ENCODE results near the gene TDRD12. TPM values are rescaled to one million over a fixed set of nuclear protein-coding genes. Genes with fewer than 3 reads are reported as not detected.
"Not testable (repeated sequence)": the region's sequence is repeated elsewhere in the genome, so short reads cannot be mapped to it uniquely, and the experiment has no call there.

The TDRD12 gene
- total RNA-seq, 2 experiments from 2014 or later: 0.21 to 0.25 TPM

- H3K9me3 Mint-ChIP-seq; intact Hi-C loops (cut with micrococcal nuclease): not testable (repeated sequence)
- H3K27ac Mint-ChIP-seq: peak overlapping the region; percentile 54
Measured at GRCh38 chr19:32696771-32697170, 22.8 kb upstream of the TDRD12 start.

GRCh38 chr19:32700129-32700528 lies 19.4 kb upstream of the TDRD12 start:
- DNase-seq; H3K27ac Mint-ChIP-seq; intact Hi-C loops (cut with micrococcal nuclease); H3K4me3 Mint-ChIP-seq; H3K27me3 Mint-ChIP-seq (ENCODE audit: low read depth): not testable (repeated sequence)
- Mint-ChIP-seq H3K9me3 (peaks cover 11% of the 10 kb centered on the region), H3K36me3 (ENCODE audit: low read depth) (peaks cover 85% of the 10 kb centered on the region), H3K4me1 (ENCODE audit: low read depth) (peaks cover 35% of the 10 kb centered on the region)
- CTCF ChIA-PET: interaction anchor here (1.1 kb wide), 1 partner anchor 425 kb away, joined by 3 read pairs; no protein-coding TSS in a partner anchor

More at GRCh38 chr19:32696771-32697170, 22.8 kb upstream of the TDRD12 start:
- H3K36me3 Mint-ChIP-seq (ENCODE audit: low read depth): peaks cover 72% of the 10 kb centered on the region
- H3K27me3 Mint-ChIP-seq (ENCODE audit: low read depth); H3K4me3 Mint-ChIP-seq; CTCF ChIA-PET: not testable (repeated sequence)
- peak; percentile 41 for DNase-seq
- H3K4me1 Mint-ChIP-seq (ENCODE audit: low read depth): peaks cover 54% of the 10 kb centered on the region

- CTCF ChIA-PET: no interaction called here
- Mint-ChIP-seq H3K36me3 (ENCODE audit: low read depth) (peaks cover 76% of the 10 kb centered on the region), H3K27ac (no peak overlapping the region), H3K4me1 (ENCODE audit: low read depth) (peaks cover 21% of the 10 kb centered on the region), H3K4me3 (no peak overlapping the region), H3K27me3 (ENCODE audit: low read depth) (no peaks in the 10 kb centered on the region), H3K9me3 (peaks cover 11% of the 10 kb centered on the region)
- no peak for DNase-seq
- intact Hi-C loops (cut with micrococcal nuclease): no loop called here
Measured at GRCh38 chr19:32702010-32702409, 17.6 kb upstream of the TDRD12 start.

GRCh38 chr19:32704006-32704405 lies 15.6 kb upstream of the TDRD12 start:
- H3K4me3 Mint-ChIP-seq; H3K27ac Mint-ChIP-seq; DNase-seq; H3K27me3 Mint-ChIP-seq (ENCODE audit: low read depth); intact Hi-C loops (cut with micrococcal nuclease); CTCF ChIA-PET: not testable (repeated sequence)
- peaks cover 65% of the 10 kb centered on the region for H3K36me3 Mint-ChIP-seq (ENCODE audit: low read depth)
- peaks cover 20% of the 10 kb centered on the region for H3K4me1 Mint-ChIP-seq (ENCODE audit: low read depth)
- peaks cover 11% of the 10 kb centered on the region for H3K9me3 Mint-ChIP-seq

GRCh38 chr19:32708457-32708856 lies 11.1 kb upstream of the TDRD12 start:
- Mint-ChIP-seq H3K27ac (peak overlapping the region; percentile 64), H3K4me1 (ENCODE audit: low read depth) (peaks cover 16% of the 10 kb centered on the region), H3K4me3 (no peak overlapping the region), H3K27me3 (ENCODE audit: low read depth) (no peaks in the 10 kb centered on the region), H3K9me3 (peaks cover 7% of the 10 kb centered on the region), H3K36me3 (ENCODE audit: low read depth) (peaks cover 40% of the 10 kb centered on the region)
- CTCF ChIA-PET: interaction anchor here (0.7 to 1.2 kb wide), 2 partner anchors 10 to 32 kb away, joined by 3 read pairs; no protein-coding TSS in a partner anchor
- intact Hi-C loops (cut with micrococcal nuclease): loop anchor here (1.0 kb wide), 1 partner anchor 15 kb away; no protein-coding TSS in a partner anchor
- DNase-seq: peak; percentile 80

- intact Hi-C loops (cut with micrococcal nuclease): no loop called here
- Mint-ChIP-seq H3K4me1 (ENCODE audit: low read depth) (peaks cover 16% of the 10 kb centered on the region), H3K4me3 (no peak overlapping the region), H3K27ac (no peak overlapping the region), H3K36me3 (ENCODE audit: low read depth) (peaks cover 37% of the 10 kb centered on the region), H3K27me3 (ENCODE audit: low read depth) (no peaks in the 10 kb centered on the region), H3K9me3 (peaks cover 4% of the 10 kb centered on the region)
- DNase-seq: no peak
- CTCF ChIA-PET: interaction anchor here (0.6 to 1.2 kb wide), 2 partner anchors 9 to 88 kb away, joined by 3 to 4 read pairs; no protein-coding TSS in a partner anchor
Measured at GRCh38 chr19:32709032-32709431, 10.5 kb upstream of the TDRD12 start.

- DNase-seq: no peak
- no peaks in the 10 kb centered on the region for H3K9me3 Mint-ChIP-seq
- H3K36me3 Mint-ChIP-seq (ENCODE audit: low read depth): peaks cover 35% of the 10 kb centered on the region
- intact Hi-C loops (cut with micrococcal nuclease): no loop called here
- H3K27me3 Mint-ChIP-seq (ENCODE audit: low read depth): no peaks in the 10 kb centered on the region
- H3K4me1 Mint-ChIP-seq (ENCODE audit: low read depth): peaks cover 13% of the 10 kb centered on the region
- CTCF ChIA-PET: no interaction called here
- H3K27ac Mint-ChIP-seq: no peak overlapping the region
- H3K4me3 Mint-ChIP-seq: no peak overlapping the region
Measured at GRCh38 chr19:32711747-32712146, 7.8 kb upstream of the TDRD12 start.

- DNase-seq; intact Hi-C loops (cut with micrococcal nuclease); H3K4me3 Mint-ChIP-seq; H3K9me3 Mint-ChIP-seq; H3K4me1 Mint-ChIP-seq (ENCODE audit: low read depth); H3K27ac Mint-ChIP-seq; H3K27me3 Mint-ChIP-seq (ENCODE audit: low read depth): not testable (repeated sequence)
- peaks cover 16% of the 10 kb centered on the region for H3K36me3 Mint-ChIP-seq (ENCODE audit: low read depth)
- CTCF ChIA-PET: interaction anchor here (0.6 kb wide), 1 partner anchor 51 kb away, joined by 4 read pairs; no protein-coding TSS in a partner anchor
Measured at GRCh38 chr19:32716203-32716602, 3.4 kb upstream of the TDRD12 start.

GRCh38 chr19:32717496-32717895 lies 2.1 kb upstream of the TDRD12 start:
- H3K4me1 Mint-ChIP-seq (ENCODE audit: low read depth): no peaks in the 10 kb centered on the region
- CTCF ChIA-PET: no interaction called here
- intact Hi-C loops (cut with micrococcal nuclease): no loop called here
- DNase-seq: no peak
- no peaks in the 10 kb centered on the region for H3K27me3 Mint-ChIP-seq (ENCODE audit: low read depth)
- H3K36me3 Mint-ChIP-seq (ENCODE audit: low read depth): peaks cover 16% of the 10 kb centered on the region
- H3K4me3 Mint-ChIP-seq: no peak overlapping the region
- H3K27ac Mint-ChIP-seq: no peak overlapping the region
- no peaks in the 10 kb centered on the region for H3K9me3 Mint-ChIP-seq

- CTCF ChIA-PET: interaction anchor here (0.7 kb wide), 1 partner anchor 10 kb away, joined by 3 read pairs; no protein-coding TSS in a partner anchor
- no peaks in the 10 kb centered on the region for H3K27me3 Mint-ChIP-seq (ENCODE audit: low read depth)
- no peaks in the 10 kb centered on the region for H3K9me3 Mint-ChIP-seq
- DNase-seq: no peak
- no peaks in the 10 kb centered on the region for H3K4me1 Mint-ChIP-seq (ENCODE audit: low read depth)
- peaks cover 12% of the 10 kb centered on the region for H3K36me3 Mint-ChIP-seq (ENCODE audit: low read depth)
- intact Hi-C loops (cut with micrococcal nuclease): no loop called here
- no peak overlapping the region for H3K4me3 Mint-ChIP-seq
- H3K27ac Mint-ChIP-seq: no peak overlapping the region
Measured at GRCh38 chr19:32718286-32718685, 1.3 kb upstream of the TDRD12 start.

GRCh38 chr19:32720216-32720935 lies 809 bp downstream of the TDRD12 start:
- intact Hi-C loops (cut with micrococcal nuclease): no loop called here
- H3K36me3 Mint-ChIP-seq (ENCODE audit: low read depth): peaks cover under 1% of the 10 kb centered on the region
- H3K4me1 Mint-ChIP-seq (ENCODE audit: low read depth): no peaks in the 10 kb centered on the region
- DNase-seq: no peak
- no peak overlapping the region for H3K4me3 Mint-ChIP-seq
- no peaks in the 10 kb centered on the region for H3K27me3 Mint-ChIP-seq (ENCODE audit: low read depth)
- CTCF ChIA-PET: no interaction called here
- H3K27ac Mint-ChIP-seq: no peak overlapping the region
- no peaks in the 10 kb centered on the region for H3K9me3 Mint-ChIP-seq

- Mint-ChIP-seq H3K4me1 (ENCODE audit: low read depth) (no peaks in the 10 kb centered on the region), H3K27me3 (ENCODE audit: low read depth) (no peaks in the 10 kb centered on the region), H3K9me3 (no peaks in the 10 kb centered on the region), H3K4me3 (no peak overlapping the region), H3K36me3 (ENCODE audit: low read depth) (no peaks in the 10 kb centered on the region), H3K27ac (no peak overlapping the region)
- CTCF ChIA-PET: no interaction called here
- intact Hi-C loops (cut with micrococcal nuclease): no loop called here
- DNase-seq: no peak
Measured at GRCh38 chr19:32720936-32721250, 1.3 kb downstream of the TDRD12 start.

GRCh38 chr19:32735936-32736335 lies 16.4 kb downstream of the TDRD12 start:
- peaks cover 17% of the 10 kb centered on the region for H3K27me3 Mint-ChIP-seq (ENCODE audit: low read depth)
- no peak for DNase-seq
- intact Hi-C loops (cut with micrococcal nuclease): no loop called here
- H3K4me3 Mint-ChIP-seq: no peak overlapping the region
- no peaks in the 10 kb centered on the region for H3K36me3 Mint-ChIP-seq (ENCODE audit: low read depth)
- no peaks in the 10 kb centered on the region for H3K4me1 Mint-ChIP-seq (ENCODE audit: low read depth)
- CTCF ChIA-PET: interaction anchor here (0.5 to 0.6 kb wide), 2 partner anchors 11 to 79 kb away, joined by 3 to 4 read pairs; no protein-coding TSS in a partner anchor
- H3K27ac Mint-ChIP-seq: no peak overlapping the region
- no peaks in the 10 kb centered on the region for H3K9me3 Mint-ChIP-seq
